DMS153 (cell line): Measurements from ENCODE around the gene PSMD4.
"Not testable (repeated sequence)": the region's sequence is repeated elsewhere in the genome, so short reads cannot be mapped to it uniquely, and the experiment has no call there.

Source experiments
- DNase-seq: peaks from one replicate; lab custom pipeline; 2025; lab: John Stamatoyannopoulos, UW

The PSMD4 gene

DNA sequence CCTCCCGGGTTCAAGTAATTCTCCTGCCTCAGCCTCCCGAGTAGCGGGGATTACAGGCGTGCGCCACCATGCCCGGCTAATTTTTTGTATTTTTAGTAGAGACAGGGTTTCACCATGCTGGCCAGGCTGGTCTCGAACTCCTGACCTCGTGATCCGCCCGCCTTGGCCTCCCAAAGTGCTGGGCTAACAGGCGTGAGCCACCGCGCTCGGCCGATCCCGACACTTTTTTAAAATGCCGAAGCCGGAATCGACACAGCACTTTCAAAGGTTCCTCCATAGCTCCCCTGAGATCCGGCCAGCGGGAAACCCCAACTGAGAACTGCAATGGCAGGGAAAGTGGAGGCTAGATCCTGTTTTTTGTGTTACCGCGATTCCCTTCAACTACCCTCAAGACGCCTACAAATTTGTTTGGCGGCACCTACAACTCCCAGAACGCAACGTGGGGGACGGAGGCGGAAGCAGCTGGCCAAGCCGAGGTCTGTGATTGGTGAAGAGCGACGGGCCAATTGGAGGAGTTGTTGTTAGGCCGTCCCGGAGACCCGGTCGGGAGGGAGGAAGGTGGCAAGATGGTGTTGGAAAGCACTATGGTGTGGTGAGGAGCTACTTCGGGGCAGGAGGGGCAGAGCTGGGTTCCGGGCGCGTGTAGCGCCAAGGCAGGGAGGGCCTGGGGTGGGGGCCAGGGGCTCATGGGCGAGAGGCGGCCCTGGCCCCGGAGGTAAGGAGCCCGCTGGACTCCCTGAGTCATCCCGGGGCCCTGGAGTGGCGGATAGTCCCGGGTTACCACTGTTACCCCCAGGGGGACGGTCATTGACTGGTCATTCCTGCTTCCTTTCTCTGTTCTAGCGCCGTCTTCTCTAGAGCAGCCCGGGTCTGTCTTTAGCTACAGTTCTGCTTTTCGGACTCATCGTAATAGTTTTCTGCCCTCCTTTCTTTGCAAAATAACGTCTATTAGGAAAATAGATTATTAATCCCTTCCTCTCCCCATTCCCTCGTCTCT lies at the start of gene PSMD4:
TSS of gene PSMD4 (plus strand) at position 518 of the 997 bp plus-strand sequence. CDS start at position 567, 49 bp downstream.
- DNase-seq = peak; percentile 95

DNA sequence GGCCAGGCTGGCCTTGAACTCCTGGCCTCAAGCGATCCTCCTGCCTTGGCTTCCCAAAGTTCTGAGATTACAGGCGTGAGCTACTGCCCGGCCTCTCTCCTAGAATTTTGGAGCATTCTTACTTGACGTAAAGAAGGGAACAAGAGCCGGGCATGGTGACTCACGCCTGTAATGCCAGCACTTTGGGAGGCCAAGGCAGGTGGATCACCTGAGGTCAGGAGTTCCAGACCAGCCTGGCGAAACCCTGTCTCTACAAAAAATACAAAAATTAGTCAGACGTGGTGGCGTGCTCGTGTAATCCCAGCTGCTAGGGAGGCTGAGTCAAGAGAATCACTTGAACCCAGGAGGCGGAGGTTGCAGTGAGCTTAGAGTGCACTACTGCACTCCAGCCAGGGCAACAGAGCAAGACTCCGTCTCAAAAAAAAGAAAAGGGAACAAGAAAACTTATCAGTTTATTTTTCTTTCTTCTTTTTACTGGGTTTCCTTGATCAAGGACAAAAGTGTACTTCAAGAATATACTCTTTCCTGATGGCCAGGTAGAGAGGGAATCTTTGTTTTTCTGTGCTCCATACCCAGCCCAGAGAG lies 49.1 kb upstream of the PSMD4 start:
- DNase-seq = not testable (repeated sequence)

DNA sequence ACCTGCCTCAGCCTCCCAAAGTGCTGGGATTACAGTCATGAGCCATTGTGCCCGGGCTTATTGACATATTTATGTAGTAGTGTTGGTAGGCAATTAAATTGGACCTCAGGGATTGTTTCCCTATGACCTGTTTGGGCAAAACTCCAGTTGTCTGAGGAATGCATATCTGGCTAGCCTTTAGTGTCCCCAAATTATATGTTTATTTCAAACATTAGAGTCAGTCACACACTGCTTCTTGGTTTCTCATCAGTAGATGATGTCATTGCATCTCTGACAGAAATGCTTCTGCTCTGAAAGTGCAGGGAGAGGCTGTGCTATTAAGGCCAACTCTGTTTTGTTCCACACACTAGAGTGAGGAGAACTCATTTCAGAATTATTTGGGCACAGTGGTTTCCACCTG lies 43.7 kb upstream of the PSMD4 start:
- DNase-seq = no peak

DNA sequence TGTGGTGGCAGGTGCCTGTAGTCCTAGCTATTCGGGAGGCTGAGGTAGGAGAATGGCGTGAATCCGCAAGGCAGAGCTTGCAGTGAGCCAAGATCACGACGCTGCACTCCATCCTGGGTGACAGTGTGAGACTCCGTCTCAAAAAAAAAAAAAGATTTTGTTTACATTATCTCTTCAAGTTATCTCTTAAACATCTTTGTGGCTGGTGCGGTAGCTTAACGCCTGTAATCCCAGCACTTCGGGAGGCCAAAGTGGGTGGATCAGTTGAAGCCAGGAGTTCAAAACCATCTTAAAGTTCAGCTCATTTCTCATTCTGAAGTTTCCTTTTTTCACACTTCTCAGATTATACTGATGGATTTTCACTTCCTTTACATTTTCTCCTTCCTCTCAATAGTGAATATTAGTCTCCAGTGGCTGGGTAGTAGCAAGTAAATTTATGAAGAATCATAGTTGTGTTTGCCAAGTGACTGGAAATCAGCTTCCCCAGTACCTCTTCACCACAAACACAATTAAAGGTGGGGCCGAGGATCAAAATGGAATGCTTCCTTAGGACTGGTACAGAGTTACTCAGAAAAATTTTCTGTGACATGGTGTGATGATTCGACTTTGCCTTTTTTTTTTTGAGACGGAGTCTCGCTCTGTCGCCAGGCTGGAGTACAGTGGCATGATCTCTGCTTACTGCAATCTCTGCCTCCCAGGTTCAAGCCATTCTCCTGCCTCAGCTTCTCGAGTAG lies 42.4 kb upstream of the PSMD4 start:
- no peak for DNase-seq

DNA sequence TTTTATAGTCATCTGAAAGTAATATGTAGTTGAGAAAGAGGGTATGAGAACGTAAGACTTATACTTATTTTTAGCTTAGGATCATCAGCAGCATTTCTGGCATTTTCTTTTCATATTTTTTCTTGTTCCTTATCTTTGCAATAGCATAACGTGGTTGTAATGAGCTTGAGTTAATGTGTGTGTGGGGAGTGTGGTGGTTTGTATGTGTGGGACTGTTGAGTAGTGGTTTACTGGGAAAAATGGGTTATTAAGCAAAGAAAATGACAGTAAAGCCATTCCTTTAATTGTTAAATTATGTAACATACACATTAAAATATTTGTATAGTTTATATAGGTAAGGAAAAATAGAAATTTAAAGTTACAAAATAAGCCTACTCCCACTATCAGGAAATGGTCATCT lies 41.0 kb upstream of the PSMD4 start:
- DNase-seq = no peak

DNA sequence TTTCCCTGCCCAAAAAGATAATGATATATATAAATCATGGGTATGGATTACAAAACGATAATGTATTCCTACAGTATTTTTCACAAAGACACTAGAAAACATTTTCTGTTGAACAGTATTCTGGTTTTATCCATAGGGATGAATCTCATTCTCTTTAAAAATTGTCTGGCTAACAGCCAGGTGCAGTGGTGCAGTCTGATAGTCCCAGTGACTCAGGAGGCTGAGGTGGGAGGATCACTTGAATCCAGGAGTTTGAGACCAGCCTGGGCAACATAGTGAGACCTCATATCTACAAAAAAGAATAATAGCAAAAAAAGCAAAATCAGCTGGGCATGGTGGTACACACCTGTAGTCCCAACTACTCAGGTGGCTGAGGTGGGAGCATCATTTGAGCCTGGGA lies 32.9 kb upstream of the PSMD4 start:
- no peak for DNase-seq

DNA sequence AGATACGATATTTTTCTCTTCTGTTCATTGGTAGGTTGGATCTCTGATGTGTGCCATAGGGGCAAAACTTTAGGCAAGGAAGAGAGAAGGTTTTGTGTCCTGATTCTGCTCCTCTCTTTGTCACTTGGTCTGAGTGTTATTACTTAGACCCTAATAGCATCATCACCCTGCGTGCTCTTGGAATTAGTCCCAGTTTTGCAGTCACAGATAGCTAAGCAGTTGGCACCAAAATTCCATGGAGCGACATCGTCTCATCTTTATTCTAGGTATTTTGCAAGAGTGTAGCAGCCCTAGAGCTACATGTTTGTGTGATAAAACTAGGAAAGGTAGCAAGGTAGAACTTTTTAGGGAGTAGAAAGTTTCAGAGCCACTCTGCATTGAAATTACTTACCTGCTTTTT lies 32.4 kb upstream of the PSMD4 start:
- no peak for DNase-seq

DNA sequence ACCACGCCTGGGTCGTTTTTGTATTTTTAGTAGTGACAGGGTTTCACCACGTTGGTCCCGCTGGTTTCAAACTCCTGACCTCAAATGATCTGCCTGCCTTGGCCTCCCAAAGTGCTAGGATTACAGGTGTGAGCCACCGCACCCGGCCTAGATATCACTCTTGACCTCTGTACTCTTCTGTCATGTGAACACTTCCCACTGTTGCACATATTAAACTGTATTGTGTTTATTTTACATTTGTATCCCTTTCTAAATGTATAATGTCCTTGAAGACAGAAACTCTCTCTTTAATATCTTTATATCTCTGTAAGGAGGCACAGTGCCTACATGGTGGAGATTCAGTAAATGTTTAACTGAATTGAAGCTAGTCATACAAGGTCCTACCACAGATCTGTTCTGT lies 19.3 kb upstream of the PSMD4 start:
- no peak for DNase-seq

DNA sequence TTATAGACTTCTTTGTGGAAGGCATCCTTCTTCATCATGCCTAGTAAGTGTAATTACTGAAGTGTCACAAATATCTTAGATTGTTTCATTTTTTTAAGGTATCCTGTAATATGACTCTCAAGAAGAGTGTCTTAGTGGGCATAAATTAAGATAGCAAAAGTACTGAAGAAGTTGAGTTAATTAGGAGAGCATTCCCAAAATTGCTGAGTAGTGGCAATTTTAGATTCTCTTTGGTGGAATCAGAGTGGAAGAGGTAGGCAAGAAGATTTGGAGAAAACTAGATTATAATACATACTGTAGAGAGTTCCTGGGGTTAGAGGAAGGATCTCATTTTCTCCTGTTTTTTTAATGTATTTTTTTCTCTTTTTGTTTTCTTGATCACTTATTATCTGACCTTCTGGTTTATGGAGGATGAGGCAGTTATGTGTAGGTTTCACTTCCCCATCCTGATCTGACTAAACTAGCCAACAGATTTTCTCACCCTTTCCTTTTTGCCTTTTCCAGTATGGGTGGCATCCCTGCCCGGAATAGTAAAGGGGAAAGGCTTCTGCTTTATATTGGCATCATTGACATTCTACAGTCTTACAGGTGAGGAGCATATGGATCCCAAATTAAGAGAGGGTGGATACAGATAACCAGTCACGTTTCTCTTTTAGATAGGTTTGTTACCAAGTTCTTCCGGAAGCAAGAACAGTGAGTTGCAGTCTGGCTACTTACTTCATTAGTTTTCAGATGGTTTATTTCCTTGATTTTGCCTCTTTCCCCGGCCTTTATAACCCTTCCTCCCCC lies 16.7 kb upstream of the PSMD4 start:
- DNase-seq = no peak

DNA sequence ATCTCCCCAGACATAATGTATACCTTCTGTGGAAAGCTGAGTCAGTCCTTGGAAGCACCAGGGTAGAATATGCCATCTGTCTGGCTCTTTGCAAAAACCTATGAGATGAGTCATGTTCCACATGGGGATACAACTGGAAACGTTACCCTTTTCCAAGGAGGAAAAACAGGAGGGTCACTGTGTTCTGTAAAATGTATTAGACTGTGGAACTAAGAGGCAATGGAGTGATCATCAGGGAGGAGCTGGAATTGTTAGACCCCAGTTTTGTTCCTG lies 16.1 kb upstream of the PSMD4 start:
- DNase-seq = no peak

DNA sequence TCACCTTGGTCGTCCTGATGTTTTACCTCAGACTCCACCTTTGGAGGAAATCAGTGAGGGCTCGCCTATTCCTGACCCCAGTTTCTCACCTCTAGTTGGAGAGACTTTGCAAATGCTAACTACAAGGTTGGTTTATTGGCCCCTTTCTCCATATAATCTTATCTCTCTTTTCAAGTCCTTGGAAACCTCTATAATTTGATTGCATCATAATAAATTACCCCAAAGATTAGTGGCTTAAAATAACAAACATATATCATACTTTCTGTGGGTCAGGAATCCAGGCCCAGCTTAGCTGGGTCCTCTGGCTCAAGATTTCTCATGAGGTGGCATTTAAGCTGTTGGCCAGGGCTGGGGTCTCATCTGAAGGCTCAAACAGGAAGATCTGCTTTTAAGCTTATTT lies 12.1 kb upstream of the PSMD4 start:
- DNase-seq = no peak

DNA sequence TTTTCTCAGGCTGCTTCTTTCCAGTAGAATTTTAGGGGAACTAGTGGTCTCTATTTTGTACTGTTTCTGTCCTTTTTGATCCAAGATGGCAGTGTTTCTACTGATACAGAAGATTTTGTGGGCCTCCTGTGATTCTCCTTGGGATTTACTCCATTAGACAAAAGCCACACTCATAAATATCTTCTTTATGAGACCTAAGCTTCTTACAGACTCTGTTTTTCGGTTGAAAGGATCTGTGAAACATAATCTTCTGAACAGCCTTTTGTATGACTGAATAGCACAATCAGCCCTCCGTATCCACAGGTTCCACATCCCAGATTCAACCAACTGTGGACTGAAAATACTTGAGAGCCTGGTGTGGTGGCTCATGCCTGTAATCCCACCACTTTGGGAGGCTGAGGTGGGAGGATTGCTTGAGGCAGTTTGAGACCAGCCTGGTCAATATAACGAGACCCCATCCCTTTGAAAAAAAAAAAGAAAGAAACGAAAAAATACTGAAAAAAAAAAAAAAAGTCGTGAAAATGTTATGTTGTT lies 10.8 kb upstream of the PSMD4 start:
- no peak for DNase-seq

DNA sequence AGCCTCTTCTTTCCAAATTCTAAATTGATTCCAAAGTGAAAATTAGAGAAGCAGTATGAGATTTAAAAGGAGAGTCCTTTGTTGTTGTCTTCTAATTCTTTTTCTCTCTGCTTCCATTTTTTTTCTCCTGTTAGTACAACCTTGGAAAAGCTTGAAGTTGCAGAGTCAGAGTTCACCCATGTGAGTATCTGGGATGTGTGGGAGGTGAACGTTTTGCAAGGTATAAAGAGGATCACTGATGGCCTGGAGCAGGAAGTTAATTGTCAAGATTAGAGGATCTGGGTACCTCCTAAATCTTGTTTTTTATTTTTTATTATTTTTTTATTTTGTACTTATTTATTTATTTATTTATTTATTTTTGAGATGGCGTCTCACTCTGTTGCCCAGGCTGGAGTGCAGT lies 7.7 kb upstream of the PSMD4 start:
- no peak for DNase-seq

DNA sequence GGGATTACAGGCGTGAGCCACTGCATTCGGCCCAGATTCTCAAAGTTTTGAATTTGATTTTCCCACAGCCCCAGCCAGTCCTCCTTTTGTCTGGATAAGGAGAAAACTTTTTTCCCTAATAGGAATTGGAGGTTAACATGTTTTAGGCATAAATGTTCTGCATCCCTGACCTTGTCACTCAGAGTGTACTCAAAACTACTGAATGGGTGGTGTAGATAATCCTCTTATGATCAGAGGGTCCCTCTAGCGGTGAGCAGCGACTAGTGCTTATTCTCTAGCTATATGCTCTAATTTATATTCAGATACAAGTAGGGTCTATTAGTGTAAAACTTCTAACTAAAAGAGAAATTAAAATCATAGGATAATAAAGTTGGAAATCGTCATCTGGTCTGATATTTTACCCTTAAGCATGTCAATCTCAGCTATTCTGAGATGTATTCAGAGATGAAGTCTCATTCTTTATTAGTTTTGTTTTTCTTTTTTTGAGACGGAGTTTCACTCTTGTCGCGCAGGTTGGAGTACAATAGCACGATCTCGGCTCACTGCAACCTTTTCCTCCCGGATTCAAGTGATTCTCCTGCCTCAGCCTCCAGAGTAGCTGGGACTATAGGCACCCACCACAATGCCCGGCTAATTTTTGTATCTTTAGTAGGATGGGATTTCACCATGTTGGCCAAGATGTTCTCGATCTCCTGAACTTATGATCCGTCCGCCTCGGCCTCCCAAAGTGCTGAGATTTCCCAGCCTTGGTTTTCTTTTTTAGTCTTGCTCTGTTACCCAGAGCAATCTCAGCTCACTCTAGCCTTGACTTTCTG lies 2.7 kb upstream of the PSMD4 start:
- peak; percentile 82 for DNase-seq

DNA sequence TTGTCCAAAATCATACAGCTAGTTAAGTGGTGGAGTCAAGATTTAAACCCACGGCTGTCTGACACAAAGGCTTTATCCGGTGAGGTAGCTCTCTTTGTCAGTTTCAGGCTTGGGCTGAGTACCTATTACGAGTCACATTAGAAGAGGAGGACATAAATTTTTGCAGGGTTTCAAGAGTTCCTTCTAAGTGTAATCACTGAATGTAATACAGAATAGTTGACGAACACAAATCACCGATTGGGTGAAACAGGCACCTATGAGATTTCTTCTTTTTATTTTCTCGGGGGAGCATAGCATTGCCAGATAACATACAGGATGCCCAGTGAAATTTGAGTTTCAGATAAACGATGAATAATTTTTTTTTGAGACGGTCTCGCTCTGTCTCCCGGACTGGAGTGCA lies 847 bp downstream of the PSMD4 start:
- no peak for DNase-seq

DNA sequence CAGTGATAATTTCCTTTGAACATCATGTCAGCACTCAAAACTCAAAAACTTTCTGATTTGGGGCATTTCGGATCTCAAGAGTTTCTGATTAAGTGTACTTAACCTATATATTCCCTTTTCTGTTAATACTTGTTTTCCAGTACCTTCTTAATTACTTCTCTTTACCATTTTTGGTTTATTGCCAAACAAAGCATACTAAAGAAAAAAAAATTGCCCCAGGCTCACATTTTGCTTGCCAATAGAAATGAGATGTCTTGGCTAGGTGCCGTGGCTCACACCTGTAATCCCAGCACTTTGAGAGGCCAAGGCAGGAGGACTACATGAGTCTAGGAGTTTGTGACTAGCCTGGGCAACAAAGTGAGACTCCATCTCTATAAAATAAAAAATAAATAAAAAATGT lies 4.8 kb downstream of the PSMD4 start:
- no peak for DNase-seq

DNA sequence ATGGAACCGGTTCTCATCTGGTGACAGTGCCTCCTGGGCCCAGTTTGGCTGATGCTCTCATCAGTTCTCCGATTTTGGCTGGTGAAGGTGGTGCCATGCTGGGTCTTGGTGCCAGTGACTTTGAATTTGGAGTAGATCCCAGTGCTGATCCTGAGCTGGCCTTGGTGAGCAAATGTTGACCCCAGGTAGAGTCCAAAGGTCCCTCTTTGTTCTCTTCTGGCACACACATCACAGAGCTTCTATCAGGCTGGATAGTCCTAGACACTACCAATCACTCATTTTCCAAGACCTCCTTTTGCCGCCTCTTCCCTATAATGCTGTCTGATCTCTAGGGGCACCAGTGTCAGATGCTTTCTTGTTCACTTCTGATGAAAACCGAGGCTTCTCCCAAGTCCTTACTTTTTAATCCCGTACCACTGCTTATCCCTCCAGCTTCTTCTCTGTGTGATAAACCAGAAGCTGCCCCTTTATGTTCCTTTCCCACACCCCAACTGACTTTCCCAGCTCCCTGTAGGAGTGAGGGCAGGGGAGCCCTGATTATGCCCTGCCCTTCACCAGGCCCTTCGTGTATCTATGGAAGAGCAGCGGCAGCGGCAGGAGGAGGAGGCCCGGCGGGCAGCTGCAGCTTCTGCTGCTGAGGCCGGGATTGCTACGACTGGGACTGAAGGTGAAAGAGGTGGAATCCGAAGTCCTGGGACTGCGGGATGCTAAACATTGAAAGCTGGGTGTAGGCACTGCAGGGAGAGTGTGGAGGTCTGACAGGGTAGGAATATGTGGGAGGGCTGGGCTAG lies 11.1 kb downstream of the PSMD4 start:
- no peak for DNase-seq

DNA sequence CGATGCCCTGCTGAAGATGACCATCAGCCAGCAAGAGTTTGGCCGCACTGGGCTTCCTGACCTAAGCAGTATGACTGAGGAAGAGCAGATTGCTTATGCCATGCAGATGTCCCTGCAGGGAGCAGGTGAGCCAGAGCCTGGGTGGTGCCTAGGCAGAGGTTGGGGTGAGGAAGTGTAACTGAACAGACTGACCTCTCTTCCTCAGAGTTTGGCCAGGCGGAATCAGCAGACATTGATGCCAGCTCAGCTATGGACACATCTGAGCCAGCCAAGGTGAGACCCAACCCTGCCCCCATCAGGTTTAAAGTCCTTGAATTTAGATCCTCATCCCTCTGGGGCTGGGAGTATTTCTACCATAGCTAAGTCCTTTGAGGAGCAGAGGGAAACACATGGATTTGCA lies 11.8 kb downstream of the PSMD4 start:
- no peak for DNase-seq

DNA sequence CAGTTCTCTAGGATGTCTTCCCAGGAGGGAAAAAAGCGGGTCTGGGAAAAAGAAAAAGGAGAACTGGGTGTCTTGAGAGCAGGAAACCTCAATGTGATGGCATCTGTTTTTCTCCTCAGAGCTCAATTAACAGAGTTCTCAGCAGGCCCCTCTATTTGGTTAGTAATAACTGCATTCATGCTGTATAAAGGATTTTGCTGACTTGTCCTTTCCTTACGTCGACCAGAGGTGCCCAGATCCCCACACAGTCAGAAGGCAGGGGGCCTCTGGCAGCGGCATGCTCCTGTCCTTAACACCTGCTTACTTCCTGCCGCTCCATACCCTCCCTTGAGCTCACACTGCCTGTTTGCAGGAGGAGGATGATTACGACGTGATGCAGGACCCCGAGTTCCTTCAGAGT lies 12.3 kb downstream of the PSMD4 start:
- no peak for DNase-seq

DNA sequence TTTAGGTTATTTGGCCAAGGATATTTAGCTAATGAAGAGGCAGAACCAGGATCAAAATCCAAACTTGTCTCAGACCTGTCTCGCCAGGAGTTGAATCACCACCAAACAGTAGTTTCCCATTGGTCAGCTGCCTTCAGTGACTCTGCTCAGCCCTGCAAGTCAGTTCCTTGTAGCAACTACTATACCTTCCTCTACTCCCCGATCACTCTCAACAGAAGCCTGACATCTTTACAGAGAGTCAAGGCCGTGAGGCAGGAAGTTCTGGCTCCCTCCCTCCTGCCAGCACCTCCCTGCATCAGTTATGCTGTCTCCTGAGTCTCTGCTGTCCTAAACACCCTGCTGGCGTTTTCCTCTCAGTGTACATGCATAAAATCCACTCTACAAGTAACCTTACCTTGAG lies 13.2 kb downstream of the PSMD4 start:
- DNase-seq = no peak
